Bronchial epithelial cell (primary cell): ENCODE results near the gene ATP5ME. TPM values are rescaled to one million over a fixed set of nuclear protein-coding genes. Genes with fewer than 3 reads are reported as not detected.

Experiments used
- DNase-seq: peaks from one replicate; pipeline ENCODE4 v3.0.0-alpha.2; 2010; ENCODE audit warnings: low read depth
- FAIRE-seq: peaks from 2 replicates; lab custom pipeline; 2011; peaks lifted over from hg19 to GRCh38; lab: Jason Lieb, UNC
- H3K27me3 ChIP-seq: 2 replicates; pipeline ENCODE4 v1.5.1; 2011; ENCODE audit warnings: low read length; ENCODE audit not compliant: control insufficient read depth, insufficient read depth
- H3K36me3 ChIP-seq: 2 replicates; pipeline ENCODE4 v1.5.1; 2011; ENCODE audit warnings: low read length; ENCODE audit not compliant: control insufficient read depth, insufficient read depth
- H3K4me3 ChIP-seq: 2 replicates; pipeline ENCODE4 v1.5.1; 2011; ENCODE audit warnings: mild to moderate bottlenecking, low read depth, low read length, control low read depth
- CTCF ChIP-seq: IDR thresholded peaks from 2 replicates; pipeline ENCODE4 v1.5.1; 2011; ENCODE audit warnings: mild to moderate bottlenecking, moderate library complexity, low read length, control low read depth, inconsistent platforms; ENCODE audit not compliant: insufficient read depth, severe bottlenecking
- total RNA-seq: library from RNA; depleted of rRNA; stranded (reverse); fragments of >200 nt; gene quantifications from 2 replicates; pipeline ENCODE4 v1.2.1, GENCODE V29; 2014

Gene ATP5ME
- total RNA-seq, 1 donor from 2014 or later: 70.8 TPM

DNA sequence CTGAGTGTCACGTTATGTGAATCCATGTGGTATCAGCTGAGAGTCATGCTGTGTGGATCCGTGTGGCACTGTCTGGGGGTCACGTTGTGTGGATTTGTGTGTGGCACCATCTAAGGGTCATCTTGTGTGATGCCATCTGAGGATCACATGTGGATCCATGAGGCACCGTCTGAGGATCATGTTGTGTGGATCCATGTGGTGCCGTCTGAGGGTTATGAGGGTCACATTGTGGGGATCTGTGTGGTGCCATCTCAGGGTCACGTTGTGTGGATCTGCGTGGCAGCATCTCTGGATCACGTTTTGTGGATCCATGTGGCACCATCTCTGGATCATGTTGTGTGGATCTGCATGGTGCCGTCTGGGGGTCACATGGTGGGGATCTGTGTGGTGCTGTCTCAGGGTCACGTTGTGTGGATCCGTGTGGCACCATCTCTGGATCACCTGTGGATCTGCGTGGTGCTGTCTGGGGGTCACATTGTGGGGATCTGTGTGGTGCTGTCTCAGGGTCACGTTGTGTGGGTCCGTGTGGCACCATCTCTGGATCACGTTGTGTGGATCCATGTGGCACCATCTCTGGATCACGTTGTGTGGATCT, 41.8 kb downstream of the ATP5ME start:
- FAIRE-seq: peak; percentile 99
- DNase-seq: no peak
- no peaks in the 10 kb centered on the region for H3K36me3 ChIP-seq
- no peak overlapping the region for H3K4me3 ChIP-seq
- no peak for TF ChIP-seq CTCF
- no peaks in the 10 kb centered on the region for H3K27me3 ChIP-seq

- Histone ChIP-seq H3K27me3 (no peaks in the 10 kb centered on the region), H3K4me3 (no peak overlapping the region), H3K36me3 (no peaks in the 10 kb centered on the region)
- DNase-seq: no peak
- FAIRE-seq: no peak
- no peak for TF ChIP-seq CTCF
Measured at GRCh38 chr4:630656-631055, 43.4 kb downstream of the ATP5ME start.

- Histone ChIP-seq H3K4me3 (no peak overlapping the region), H3K36me3 (no peaks in the 10 kb centered on the region), H3K27me3 (no peaks in the 10 kb centered on the region)
- no peak for FAIRE-seq
- TF ChIP-seq CTCF: no peak
- DNase-seq: no peak
Measured at GRCh38 chr4:629915-630641, 44.0 kb downstream of the ATP5ME start.

GRCh38 chr4:629636-629914, 44.5 kb downstream of the ATP5ME start:
- FAIRE-seq: no peak

GRCh38 chr4:628821-629635, 45.0 kb downstream of the ATP5ME start:
- no peak for TF ChIP-seq CTCF
- no peak overlapping the region for H3K4me3 ChIP-seq
- no peaks in the 10 kb centered on the region for H3K27me3 ChIP-seq
- FAIRE-seq: no peak
- H3K36me3 ChIP-seq: no peaks in the 10 kb centered on the region
- no peak for DNase-seq

More at GRCh38 chr4:629636-629914, 44.5 kb downstream of the ATP5ME start:
- no peaks in the 10 kb centered on the region for H3K27me3 ChIP-seq
- no peak for TF ChIP-seq CTCF
- no peak overlapping the region for H3K4me3 ChIP-seq
- no peaks in the 10 kb centered on the region for H3K36me3 ChIP-seq
- no peak for DNase-seq
